ENCODE measurements around the gene HLCS. TPM values are rescaled to one million over a fixed set of nuclear protein-coding genes. Genes with fewer than 3 reads are reported as not detected.

The HLCS gene
- total RNA-seq, 2 donors from 2014 or later, result 27.2 to 38.6 TPM

GRCh38 chr21:36835383-36835795 lies 131.1 kb downstream of the HLCS start:
- TF ChIP-seq CTCF (IDR thresholded peaks at IDR 0.05) (no peak), POLR2A (IDR thresholded peaks at IDR 0.05) (no peak)
- ATAC-seq (no peak), DNase-seq (no peak)
- H3K4me3 ChIP-seq, result no peak overlapping the region
- 14 to 20% methylated on average over 1 of the region's 1 CpG for WGBS, 2 donors
- no peaks in the 10 kb centered on the region for H3K4me1 ChIP-seq
- H3K27me3 ChIP-seq, result no peaks in the 10 kb centered on the region
- H3K9me3 ChIP-seq, result no peaks in the 10 kb centered on the region
- no peaks in the 10 kb centered on the region for H3K36me3 ChIP-seq (replicated peaks in 1 of 2; ENCODE audit: insufficient read depth in 1 of 2, low read depth in 2 of 2)
- intact Hi-C loops (cut with DNase I), result loop anchor here (5.0 kb wide), 1 partner anchor 38 kb away; no protein-coding TSS in a partner anchor
- H3K27ac ChIP-seq, result no peak overlapping the region

GRCh38 chr21:36834192-36834591 lies 132.3 kb downstream of the HLCS start:
- TF ChIP-seq POLR2A (IDR thresholded peaks at IDR 0.05) (no peak), CTCF (IDR thresholded peaks at IDR 0.05) (no peak)
- H3K4me1 ChIP-seq, result no peaks in the 10 kb centered on the region
- no peaks in the 10 kb centered on the region for H3K36me3 ChIP-seq (replicated peaks in 1 of 2; ENCODE audit: insufficient read depth in 1 of 2, low read depth in 2 of 2)
- H3K27me3 ChIP-seq, result no peaks in the 10 kb centered on the region
- no peaks in the 10 kb centered on the region for H3K9me3 ChIP-seq
- no peak overlapping the region for H3K4me3 ChIP-seq
- DNase-seq, result no peak
- WGBS, 2 donors, result 88 to 97% methylated on average over 4 of the region's 4 CpGs
- intact Hi-C loops (cut with DNase I), result no loop called here
- H3K27ac ChIP-seq, result no peak overlapping the region
- no peak for ATAC-seq

GRCh38 chr21:36830100-36830499 lies 136.4 kb downstream of the HLCS start:
- Histone ChIP-seq H3K9me3 (no peaks in the 10 kb centered on the region), H3K4me3 (no peak overlapping the region), H3K36me3 (replicated peaks in 1 of 2; ENCODE audit: insufficient read depth in 1 of 2, low read depth in 2 of 2) (no peaks in the 10 kb centered on the region), H3K27ac (no peak overlapping the region), H3K4me1 (no peaks in the 10 kb centered on the region), H3K27me3 (no peaks in the 10 kb centered on the region)
- DNase-seq (no peak), ATAC-seq (no peak)
- TF ChIP-seq CTCF (IDR thresholded peaks at IDR 0.05) (no peak), POLR2A (IDR thresholded peaks at IDR 0.05) (no peak)
- intact Hi-C loops (cut with DNase I), result no loop called here
- WGBS, 2 donors, result 86 to 93% methylated on average over 8 of the region's 8 CpGs

- no peak for ATAC-seq
- Histone ChIP-seq H3K36me3 (replicated peaks in 1 of 2; ENCODE audit: insufficient read depth in 1 of 2, low read depth in 2 of 2) (no peaks in the 10 kb centered on the region), H3K27ac (no peak overlapping the region), H3K4me3 (no peak overlapping the region), H3K27me3 (no peaks in the 10 kb centered on the region), H3K9me3 (no peaks in the 10 kb centered on the region), H3K4me1 (no peaks in the 10 kb centered on the region)
- WGBS, 2 donors, result 63 to 74% methylated on average over 4 of the region's 4 CpGs
- DNase-seq, result no peak
- intact Hi-C loops (cut with DNase I), result no loop called here
- TF ChIP-seq POLR2A (IDR thresholded peaks at IDR 0.05) (no peak), CTCF (IDR thresholded peaks at IDR 0.05) (no peak)
Measured at GRCh38 chr21:36828891-36829515, 137.5 kb downstream of the HLCS start.

- H3K36me3 ChIP-seq (replicated peaks in 1 of 2; ENCODE audit: insufficient read depth in 1 of 2, low read depth in 2 of 2), result no peaks in the 10 kb centered on the region
- TF ChIP-seq CTCF (IDR thresholded peaks at IDR 0.05), result no peak
- TF ChIP-seq POLR2A (IDR thresholded peaks at IDR 0.05), result no peak
- DNase-seq, result no peak
- ATAC-seq, result no peak
- no peaks in the 10 kb centered on the region for H3K27me3 ChIP-seq
- 84 to 92% methylated on average over 3 of the region's 3 CpGs for WGBS, 2 donors
- no peak overlapping the region for H3K4me3 ChIP-seq
- H3K27ac ChIP-seq, result no peak overlapping the region
- no peaks in the 10 kb centered on the region for H3K9me3 ChIP-seq
- intact Hi-C loops (cut with DNase I), result no loop called here
- no peaks in the 10 kb centered on the region for H3K4me1 ChIP-seq
Measured at GRCh38 chr21:36828208-36828607, 138.3 kb downstream of the HLCS start.

Data from body of pancreas (tissue), 4 donors.